SK-N-SH (cell line): ENCODE results near the gene CRTC3. TPM values are rescaled to one million over a fixed set of nuclear protein-coding genes. Genes with fewer than 3 reads are reported as not detected.

ENCODE experiments used
- CTCF ChIA-PET: fragments of 300-600, 350-600 bp; formaldehyde crosslinking; extraction: SDS; loops from one replicate; lab custom pipeline; 2021; lab: Yijun Ruan, JAX
- POLR2A ChIA-PET: fragments of 350-600 bp; sonication (Branson Sonifier 250); formaldehyde crosslinking; extraction: SDS; loops from one replicate; lab custom pipeline; 2020; ENCODE audit warnings: antibody characterized with exemption, inconsistent platforms; lab: Yijun Ruan, JAX
- DNase-seq: peaks from one replicate; pipeline ENCODE4 v3.0.0; 2012
- H2AFZ ChIP-seq: fragments of 200-600 bp; sonication (generic); 2 replicates; pipeline ENCODE4 v1.8.1; 2016; ENCODE audit warnings: antibody characterized with exemption, mild to moderate bottlenecking, low read depth
- H3F3A ChIP-seq: fragments of 200-600 bp; sonication (generic); replicated peaks from 2 replicates; pipeline ENCODE3; 2016; ENCODE audit warnings: antibody characterized with exemption, mild to moderate bottlenecking; ENCODE audit not compliant: insufficient read depth
- H3K27ac ChIP-seq, 2 experiments: fragments of 200-500 bp in 1 of 2; fragments of 200-600 bp in 1 of 2; sonication (Bioruptor generic) in 1 of 2; sonication (generic), shearing (Covaris generic) in 1 of 2; 2 replicates each; pipeline versions ENCODE4 v1.5.1 to v1.6.1; 2014 to 2016; ENCODE audit warnings: low read depth in 2 of 2, inconsistent platforms in 1 of 2, low read length in 1 of 2, mild to moderate bottlenecking in 1 of 2, mixed read lengths in 1 of 2
- H3K27me3 ChIP-seq: fragments of 200-600 bp; sonication (generic), shearing (Covaris generic); 2 replicates; pipeline ENCODE4 v1.6.1; 2016; ENCODE audit warnings: mixed run types; ENCODE audit not compliant: insufficient read depth
- H3K36me3 ChIP-seq, 2 experiments: fragments of 200-500 bp in 1 of 2; fragments of 200-600 bp in 1 of 2; sonication (Bioruptor generic) in 1 of 2; sonication (generic) in 1 of 2; replicated peaks in 1 of 2; 2 replicates each; pipeline versions ENCODE3 to v1.5.1; 2014 to 2016; ENCODE audit warnings: low read length in 1 of 2, mild to moderate bottlenecking in 1 of 2; ENCODE audit not compliant: insufficient read depth in 2 of 2, control insufficient read depth in 1 of 2
- H3K4me1 ChIP-seq, 2 experiments: fragments of 200-500 bp in 1 of 2; fragments of 200-600 bp in 1 of 2; sonication (Bioruptor generic) in 1 of 2; sonication (generic), shearing (Covaris generic) in 1 of 2; 2 replicates each; pipeline versions ENCODE4 v1.5.1 to v1.6.1; 2014 to 2016; ENCODE audit warnings: low read depth in 1 of 2, low read length in 1 of 2, mixed run types in 1 of 2; ENCODE audit not compliant: insufficient read depth in 2 of 2, control insufficient read depth in 1 of 2
- H3K4me2 ChIP-seq: fragments of 200-600 bp; sonication (generic), shearing (Covaris generic); 2 replicates; pipeline ENCODE4 v1.6.1; 2017; ENCODE audit warnings: mixed run types
- H3K4me3 ChIP-seq, 2 experiments: fragments of 200-500 bp in 1 of 2; fragments of 200-600 bp in 1 of 2; sonication (Bioruptor generic) in 1 of 2; sonication (generic), shearing (Covaris generic) in 1 of 2; 2 replicates each; pipeline versions ENCODE4 v1.5.1 to v1.8.1; 2014 to 2016; ENCODE audit warnings: low read depth in 2 of 2, inconsistent platforms in 1 of 2, low read length in 1 of 2, mild to moderate bottlenecking in 1 of 2, mixed read lengths in 1 of 2, moderate library complexity in 1 of 2
- H3K79me2 ChIP-seq: fragments of 200-600 bp; sonication (generic); 2 replicates; pipeline ENCODE4 v1.8.1; 2017; ENCODE audit warnings: mild to moderate bottlenecking; ENCODE audit not compliant: insufficient read depth
- H3K9ac ChIP-seq: fragments of 200-600 bp; sonication (generic); 2 replicates; pipeline ENCODE4 v1.6.1; 2017; ENCODE audit warnings: mixed run types
- H3K9me2 ChIP-seq: fragments of 200-600 bp; sonication (generic); 2 replicates; pipeline ENCODE4 v1.6.1; 2017; ENCODE audit warnings: mixed run types
- H3K9me3 ChIP-seq: fragments of 200-600 bp; sonication (generic); 2 replicates; pipeline ENCODE4 v1.6.1; 2017; ENCODE audit warnings: mixed run types, mild to moderate bottlenecking, moderate library complexity
- H4K20me1 ChIP-seq: fragments of 200-600 bp; sonication (generic); 2 replicates; pipeline ENCODE4 v1.6.1; 2017; ENCODE audit warnings: mild to moderate bottlenecking, mixed run types; ENCODE audit not compliant: insufficient read depth
- CHD2 ChIP-seq: fragments of 150-350 bp; IDR thresholded peaks from 2 replicates; pipeline ENCODE4 v1.6.1; 2018; ENCODE audit warnings: low read length; ENCODE audit not compliant: partially characterized antibody
- ELF1 ChIP-seq: IDR thresholded peaks from 2 replicates; pipeline ENCODE4 v1.4.0; 2012
- EP300 ChIP-seq, 2 experiments: IDR thresholded peaks; 2 replicates each; pipeline versions ENCODE4 v1.4.0 to v1.6.1; 2012; ENCODE audit warnings: borderline replicate concordance in 1 of 2, low read depth in 1 of 2, low read length in 1 of 2
- EZH2phosphoT487 ChIP-seq: fragments of 200-600 bp; sonication (generic); IDR thresholded peaks from 2 replicates; pipeline ENCODE4 v1.6.1; 2017; ENCODE audit warnings: low read depth, mixed run types, mild to moderate bottlenecking, antibody characterized with exemption, moderate library complexity, borderline replicate concordance
- FOSL2 ChIP-seq: IDR thresholded peaks from 2 replicates; pipeline ENCODE4 v1.4.0; 2012; ENCODE audit warnings: low read depth, mild to moderate bottlenecking, moderate library complexity, borderline replicate concordance
- FOXJ3 ChIP-seq: sonication (generic); formaldehyde crosslinking; IDR thresholded peaks from 2 replicates; pipeline ENCODE4 v1.5.1; 2020; ENCODE audit warnings: mild to moderate bottlenecking, missing genetic modification reagents
- GATA2 ChIP-seq: sonication (generic); formaldehyde crosslinking; IDR thresholded peaks from 2 replicates; pipeline ENCODE4 v1.5.0; 2020; ENCODE audit warnings: mild to moderate bottlenecking, missing genetic modification reagents
- JUND ChIP-seq: IDR thresholded peaks from 2 replicates; pipeline ENCODE4 v1.4.0; 2012
- MXI1 ChIP-seq: IDR thresholded peaks from 2 replicates; pipeline ENCODE4 v1.6.1; 2012; ENCODE audit warnings: mild to moderate bottlenecking, low read depth, low read length, improper control_type of control experiment
- NFIC ChIP-seq: IDR thresholded peaks from 2 replicates; pipeline ENCODE4 v1.4.0; 2012; ENCODE audit warnings: borderline replicate concordance
- NRF1 ChIP-seq: IDR thresholded peaks from 2 replicates; pipeline ENCODE4 v1.6.1; 2012; ENCODE audit warnings: low read depth, mild to moderate bottlenecking, low read length
- POLR2AphosphoS5 ChIP-seq: IDR thresholded peaks from 2 replicates; pipeline ENCODE4 v1.6.1; 2012; ENCODE audit warnings: low read depth, low read length
- SIN3A ChIP-seq: IDR thresholded peaks from 2 replicates; pipeline ENCODE4 v1.6.1; 2012; ENCODE audit warnings: low read depth, mild to moderate bottlenecking, low read length, moderate library complexity, borderline replicate concordance
- SMC3 ChIP-seq: IDR thresholded peaks from 2 replicates; pipeline ENCODE4 v1.6.1; 2012; ENCODE audit warnings: low read depth, low read length, improper control_type of control experiment
- TAF1 ChIP-seq: IDR thresholded peaks from 2 replicates; pipeline ENCODE4 v1.6.1; 2012; ENCODE audit warnings: low read depth, mild to moderate bottlenecking, low read length, moderate library complexity, borderline replicate concordance
- TEAD4 ChIP-seq: IDR thresholded peaks from 2 replicates; pipeline ENCODE4 v1.4.0; 2012; ENCODE audit warnings: mild to moderate bottlenecking, borderline replicate concordance; ENCODE audit not compliant: insufficient read depth
- YY1 ChIP-seq: IDR thresholded peaks from 2 replicates; pipeline ENCODE4 v1.4.0; 2012; ENCODE audit warnings: low read depth, mild to moderate bottlenecking
- WGBS: methylation state at CpG from one replicate; pipeline ENCODE4 v1.1.6; 2017; ENCODE audit warnings: low lambda C conversion rate; 5-methylcytosine and 5-hydroxymethylcytosine counted together
- polyA plus RNA-seq, 3 experiments: library from polyadenylated mRNA; depleted of rRNA; stranded (reverse); fragments of >200 nt; gene quantifications; 2 replicates each; pipeline ENCODE4 v1.2.3, GENCODE V29; 2012
- TF ChIP-seq, protein P1 (sequence below): fragments of 200-600 bp; sonication (generic); IDR thresholded peaks from 2 replicates; pipeline ENCODE4 v1.6.1; 2017; ENCODE audit warnings: antibody characterized with exemption, mild to moderate bottlenecking, moderate library complexity
- TF ChIP-seq, protein P2 (sequence below): IDR thresholded peaks from 2 replicates; pipeline ENCODE4 v1.4.0; 2012; ENCODE audit warnings: low read depth
- TF ChIP-seq, protein P3 (sequence below): IDR thresholded peaks from 2 replicates; pipeline ENCODE4; 2012

CRTC3 gene
- polyA plus RNA-seq, 1 of the 3 experiments (the other 2 are of a cell fraction), result 16.7 TPM

DNA sequence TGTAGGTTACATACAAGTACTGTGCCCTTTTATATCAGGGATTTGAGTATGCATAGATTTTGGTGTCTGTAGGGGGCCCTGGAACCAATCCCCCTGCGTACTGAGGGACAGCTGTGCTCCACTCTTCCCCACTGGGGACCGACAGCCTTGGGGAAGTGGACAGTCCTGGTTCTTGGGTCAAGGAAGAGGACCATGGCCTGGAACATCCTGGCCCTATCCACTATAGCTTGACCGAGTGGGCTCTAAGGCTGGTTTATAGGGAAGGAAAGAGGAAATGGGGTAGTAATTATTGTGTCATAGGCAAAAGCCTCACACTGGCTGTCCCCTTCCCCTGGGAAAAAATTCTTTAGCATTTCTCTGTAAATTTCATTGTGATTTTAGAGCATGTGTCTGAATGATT is 49.5 kb downstream of the CRTC3 start (continued):
- TF ChIP-seq MXI1, result no peak
- TF ChIP-seq EP300 (IDR thresholded peaks at IDR 0.05; ENCODE audit: borderline replicate concordance in 1 of 2, low read depth in 1 of 2, low read length in 1 of 2), result no peak
- TF ChIP-seq SMC3, result no peak
- TF ChIP-seq, all 33 proteins: peak for 0

DNA sequence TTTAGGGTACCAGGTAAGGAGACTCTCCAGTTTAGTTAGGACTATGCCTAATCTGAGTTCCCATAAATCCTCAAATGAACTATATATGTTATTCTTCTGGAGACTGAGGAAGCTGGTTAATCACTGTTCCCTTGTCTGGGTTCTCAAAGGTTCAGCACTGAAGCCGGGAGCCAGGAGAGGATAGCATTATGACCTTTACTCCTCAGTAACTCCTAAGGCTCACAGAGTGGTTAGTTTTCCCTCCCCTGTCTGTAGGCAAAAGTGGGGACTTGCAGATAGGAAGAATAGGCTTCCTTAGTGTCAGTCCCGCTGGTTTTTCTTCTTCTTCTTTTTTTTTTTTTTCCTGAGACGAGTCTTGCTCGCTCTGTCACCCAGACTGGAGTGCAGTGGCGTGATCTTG is 50.4 kb downstream of the CRTC3 start:
- peaks cover 0 to 4% of the 10 kb centered on the region in 2 experiments for H3K36me3 ChIP-seq
- CTCF ChIA-PET, result interaction anchor here (1.4 kb wide), 1 partner anchor 10 kb away, joined by 3 read pairs; no protein-coding TSS in a partner anchor
- WGBS, result 94% methylated on average over 5 of the region's 5 CpGs
- no peak overlapping the region for H3K27ac ChIP-seq
- H3K4me2 ChIP-seq, result no peak overlapping the region
- H3K79me2 ChIP-seq, result peaks cover 28% of the 10 kb centered on the region
- H3K9me2 ChIP-seq, result no peaks in the 10 kb centered on the region
- H3K9me3 ChIP-seq, result no peaks in the 10 kb centered on the region
- H2AFZ ChIP-seq, result no peak overlapping the region
- TF ChIP-seq SIN3A (no peak), EZH2phosphoT487 (no peak), FOSL2 (no peak), JUND (no peak), POLR2AphosphoS5 (no peak), YY1 (no peak), FOXJ3 (CRISPR knock-in tag) (no peak), GATA2 (no peak), TAF1 (no peak)
- TF ChIP-seq, protein P1, sequence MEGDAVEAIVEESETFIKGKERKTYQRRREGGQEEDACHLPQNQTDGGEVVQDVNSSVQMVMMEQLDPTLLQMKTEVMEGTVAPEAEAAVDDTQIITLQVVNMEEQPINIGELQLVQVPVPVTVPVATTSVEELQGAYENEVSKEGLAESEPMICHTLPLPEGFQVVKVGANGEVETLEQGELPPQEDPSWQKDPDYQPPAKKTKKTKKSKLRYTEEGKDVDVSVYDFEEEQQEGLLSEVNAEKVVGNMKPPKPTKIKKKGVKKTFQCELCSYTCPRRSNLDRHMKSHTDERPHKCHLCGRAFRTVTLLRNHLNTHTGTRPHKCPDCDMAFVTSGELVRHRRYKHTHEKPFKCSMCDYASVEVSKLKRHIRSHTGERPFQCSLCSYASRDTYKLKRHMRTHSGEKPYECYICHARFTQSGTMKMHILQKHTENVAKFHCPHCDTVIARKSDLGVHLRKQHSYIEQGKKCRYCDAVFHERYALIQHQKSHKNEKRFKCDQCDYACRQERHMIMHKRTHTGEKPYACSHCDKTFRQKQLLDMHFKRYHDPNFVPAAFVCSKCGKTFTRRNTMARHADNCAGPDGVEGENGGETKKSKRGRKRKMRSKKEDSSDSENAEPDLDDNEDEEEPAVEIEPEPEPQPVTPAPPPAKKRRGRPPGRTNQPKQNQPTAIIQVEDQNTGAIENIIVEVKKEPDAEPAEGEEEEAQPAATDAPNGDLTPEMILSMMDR, result no peak
- TF ChIP-seq, protein P2, sequence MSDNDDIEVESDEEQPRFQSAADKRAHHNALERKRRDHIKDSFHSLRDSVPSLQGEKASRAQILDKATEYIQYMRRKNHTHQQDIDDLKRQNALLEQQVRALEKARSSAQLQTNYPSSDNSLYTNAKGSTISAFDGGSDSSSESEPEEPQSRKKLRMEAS, result no peak
- no peak overlapping the region for H3K4me3 ChIP-seq
- H3K27me3 ChIP-seq, result no peaks in the 10 kb centered on the region
- no peak overlapping the region for H3K9ac ChIP-seq
- peaks cover 2% of the 10 kb centered on the region for H3F3A ChIP-seq
- no peaks in the 10 kb centered on the region; the same call in 1 of the 2 replicates for H4K20me1 ChIP-seq
- DNase-seq, result no peak
- POLR2A ChIA-PET, result no interaction called here
- H3K4me1 ChIP-seq, result peaks cover 0 to 12% of the 10 kb centered on the region in 2 experiments; a peak in 2 of 4 replicates

DNA sequence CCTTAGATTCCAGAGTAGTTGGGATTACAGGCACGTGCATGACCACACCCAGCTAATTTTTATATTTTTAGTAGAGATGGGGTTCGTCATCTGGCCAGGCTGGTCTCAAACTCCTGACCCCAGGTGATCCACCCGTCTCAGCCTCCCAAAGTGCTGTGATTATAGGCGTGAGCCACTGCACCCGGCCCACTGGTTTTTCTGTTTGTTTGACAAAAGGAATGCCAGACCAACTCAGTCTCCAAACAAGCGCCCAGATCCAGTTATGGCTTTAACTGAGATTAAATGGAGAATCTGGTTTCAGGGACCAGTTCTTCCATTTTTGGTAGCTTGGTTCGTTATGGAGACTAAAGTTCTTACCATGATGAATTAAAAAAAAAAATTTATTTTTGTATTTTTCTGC is 50.8 kb downstream of the CRTC3 start:
- CTCF ChIA-PET, result interaction anchor here (1.4 kb wide), 1 partner anchor 10 kb away, joined by 3 read pairs; no protein-coding TSS in a partner anchor
- no peaks in the 10 kb centered on the region for H3K9me3 ChIP-seq
- H2AFZ ChIP-seq, result no peak overlapping the region
- H3F3A ChIP-seq, result peaks cover 3% of the 10 kb centered on the region
- H3K9ac ChIP-seq, result no peak overlapping the region
- DNase-seq, result no peak
- POLR2A ChIA-PET, result no interaction called here
- H3K4me2 ChIP-seq, result no peak overlapping the region
- 93% methylated on average over 7 of the region's 7 CpGs for WGBS
- peaks cover 26% of the 10 kb centered on the region for H3K79me2 ChIP-seq
- H3K4me1 ChIP-seq, result peaks cover 0 to 12% of the 10 kb centered on the region in 2 experiments; a peak in 2 of 4 replicates
- H3K36me3 ChIP-seq, result no peaks in the 10 kb centered on the region
- TF ChIP-seq TEAD4 (no peak), FOXJ3 (CRISPR knock-in tag) (no peak), NFIC (no peak), NRF1 (no peak), ELF1 (no peak), CHD2 (no peak), GATA2 (no peak)
- TF ChIP-seq, protein P3, sequence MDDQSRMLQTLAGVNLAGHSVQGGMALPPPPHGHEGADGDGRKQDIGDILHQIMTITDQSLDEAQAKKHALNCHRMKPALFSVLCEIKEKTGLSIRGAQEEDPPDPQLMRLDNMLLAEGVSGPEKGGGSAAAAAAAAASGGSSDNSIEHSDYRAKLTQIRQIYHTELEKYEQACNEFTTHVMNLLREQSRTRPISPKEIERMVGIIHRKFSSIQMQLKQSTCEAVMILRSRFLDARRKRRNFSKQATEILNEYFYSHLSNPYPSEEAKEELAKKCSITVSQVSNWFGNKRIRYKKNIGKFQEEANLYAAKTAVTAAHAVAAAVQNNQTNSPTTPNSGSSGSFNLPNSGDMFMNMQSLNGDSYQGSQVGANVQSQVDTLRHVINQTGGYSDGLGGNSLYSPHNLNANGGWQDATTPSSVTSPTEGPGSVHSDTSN, result no peak
- no peaks in the 10 kb centered on the region for H3K9me2 ChIP-seq
- H4K20me1 ChIP-seq, result no peaks in the 10 kb centered on the region; the same call in 1 of the 2 replicates
- H3K27me3 ChIP-seq, result no peaks in the 10 kb centered on the region
- H3K4me3 ChIP-seq, result no peak overlapping the region
- no peak overlapping the region for H3K27ac ChIP-seq
